Neutrophil (primary cell): ENCODE measurements around the gene PNMA8C.
"Not testable (repeated sequence)": the region's sequence is repeated elsewhere in the genome, so short reads cannot be mapped to it uniquely, and the experiment has no call there.

Experiments used
- H3K27ac ChIP-seq: fragments of 200-600 bp; sonication (generic); 2 replicates; pipeline ENCODE4 v1.5.1; 2016; ENCODE audit warnings: mild to moderate bottlenecking, moderate library complexity
- H3K27me3 ChIP-seq: fragments of 200-600 bp; sonication (generic); 2 replicates; pipeline ENCODE4 v1.6.0; 2016; ENCODE audit warnings: mild to moderate bottlenecking
- H3K36me3 ChIP-seq: fragments of 200-600 bp; sonication (generic); 2 replicates; pipeline ENCODE4 v1.5.1; 2017
- H3K4me1 ChIP-seq, 2 experiments: fragments of 200-600 bp in 1 of 2; sonication (generic) in 1 of 2; 1 replicate in 1 of 2; 2 replicates in 1 of 2; pipeline versions ENCODE4 v1.5.1 to v1.6.1; 2013 to 2016; ENCODE audit warnings: low read depth in 1 of 2, low read length in 1 of 2, mild to moderate bottlenecking in 1 of 2, moderate library complexity in 1 of 2; ENCODE audit not compliant: control insufficient read depth in 1 of 2, insufficient read depth in 1 of 2
- H3K4me3 ChIP-seq, 2 experiments: fragments of 200-600 bp in 1 of 2; sonication (generic) in 1 of 2; 1 replicate in 1 of 2; 2 replicates in 1 of 2; pipeline ENCODE4 v1.5.1; 2013 to 2016; ENCODE audit warnings: low read depth in 1 of 2, low read length in 1 of 2, mild to moderate bottlenecking in 1 of 2, moderate library complexity in 1 of 2
- H3K9me3 ChIP-seq: fragments of 200-600 bp; sonication (generic); 2 replicates; pipeline ENCODE4 v1.5.1; 2016
- CTCF ChIP-seq: fragments of 200-600 bp; sonication (generic); IDR thresholded peaks from 2 replicates; pipeline ENCODE4 v1.5.1; 2016; ENCODE audit warnings: antibody characterized with exemption

PNMA8C gene

GRCh38 chr19:46402725-46403124 is 26.0 kb downstream of the PNMA8C start:
- Histone ChIP-seq H3K4me1 (peaks cover 6 to 13% of the 10 kb centered on the region in 2 experiments), H3K27me3 (peaks cover 83% of the 10 kb centered on the region), H3K4me3 (no peak overlapping the region), H3K36me3 (no peaks in the 10 kb centered on the region), H3K9me3 (no peaks in the 10 kb centered on the region), H3K27ac (no peak overlapping the region)
- no peak for TF ChIP-seq CTCF

GRCh38 chr19:46397801-46398479 is 30.8 kb downstream of the PNMA8C start:
- not testable (repeated sequence) for H3K4me1 ChIP-seq, H3K9me3 ChIP-seq, H3K27ac ChIP-seq, H3K4me3 ChIP-seq, H3K36me3 ChIP-seq
- peaks cover 41% of the 10 kb centered on the region for H3K27me3 ChIP-seq

- Histone ChIP-seq H3K9me3 (no peaks in the 10 kb centered on the region), H3K27me3 (peaks cover 17% of the 10 kb centered on the region), H3K4me3 (no peak overlapping the region), H3K27ac (no peak overlapping the region), H3K4me1 (no peaks in the 10 kb centered on the region), H3K36me3 (peaks cover 24% of the 10 kb centered on the region)
- no peak for TF ChIP-seq CTCF
Observed at GRCh38 chr19:46394402-46394797, 34.3 kb downstream of the PNMA8C start.

- no peaks in the 10 kb centered on the region for H3K9me3 ChIP-seq
- TF ChIP-seq CTCF = no peak
- peaks cover 12% of the 10 kb centered on the region for H3K27me3 ChIP-seq
- H3K4me3 ChIP-seq = no peak overlapping the region
- H3K27ac ChIP-seq = no peak overlapping the region
- H3K36me3 ChIP-seq = peaks cover 29% of the 10 kb centered on the region
- H3K4me1 ChIP-seq = no peaks in the 10 kb centered on the region
Observed at GRCh38 chr19:46393456-46394401, 35.0 kb downstream of the PNMA8C start.

- TF ChIP-seq CTCF = no peak
- Histone ChIP-seq H3K9me3 (no peaks in the 10 kb centered on the region), H3K36me3 (peaks cover 38% of the 10 kb centered on the region), H3K27ac (no peak overlapping the region), H3K27me3 (peaks cover 7% of the 10 kb centered on the region), H3K4me1 (no peaks in the 10 kb centered on the region), H3K4me3 (no peak overlapping the region)
Observed at GRCh38 chr19:46392837-46393236, 35.9 kb downstream of the PNMA8C start.
